ENCODE measurements around the gene ANKHD1.
"Not testable (repeated sequence)": the region's sequence is repeated elsewhere in the genome, so short reads cannot be mapped to it uniquely, and the experiment has no call there.

The ANKHD1 gene

GRCh38 chr5:140420226-140420570 is 18.6 kb downstream of the ANKHD1 start:
- DNase-seq (ENCODE audit: extremely low spot score, insufficient read length, low read depth) (no peak), FAIRE-seq (no peak)

DNA sequence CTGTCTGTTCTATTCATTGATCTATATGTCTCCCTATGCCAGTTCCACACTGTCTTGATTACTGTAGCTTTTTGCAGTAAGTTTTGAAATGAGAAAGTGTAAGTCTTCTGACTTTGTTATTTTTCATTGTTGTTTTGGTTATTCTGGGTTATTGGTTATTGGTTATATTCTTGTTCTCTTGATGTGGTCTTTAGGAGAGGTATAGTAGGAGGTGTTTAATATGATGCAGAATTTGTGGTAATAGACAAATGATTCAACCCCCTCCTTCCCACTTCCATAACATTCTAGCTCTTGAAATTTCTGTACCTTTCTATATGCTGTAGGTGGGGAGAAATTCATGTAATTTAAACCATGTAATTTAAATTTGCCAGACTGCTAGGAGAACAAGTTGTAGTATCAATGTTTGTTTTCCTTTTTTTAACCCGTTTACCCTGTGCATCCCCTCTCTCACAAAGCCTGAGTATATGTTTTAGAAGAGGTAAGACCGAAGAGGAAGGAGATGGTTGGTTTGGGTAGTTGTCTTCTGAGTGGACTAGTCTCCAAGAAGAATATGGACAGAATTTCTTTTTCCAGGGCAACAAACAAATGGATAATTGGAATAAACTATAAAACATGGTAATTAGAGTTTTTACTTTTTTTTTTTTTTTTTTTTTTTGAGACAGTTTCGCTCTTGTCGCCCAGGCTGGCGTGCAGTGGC is 19.2 kb downstream of the ANKHD1 start:
- DNase-seq (ENCODE audit: extremely low spot score, insufficient read length, low read depth) (no peak), FAIRE-seq (no peak)

DNA sequence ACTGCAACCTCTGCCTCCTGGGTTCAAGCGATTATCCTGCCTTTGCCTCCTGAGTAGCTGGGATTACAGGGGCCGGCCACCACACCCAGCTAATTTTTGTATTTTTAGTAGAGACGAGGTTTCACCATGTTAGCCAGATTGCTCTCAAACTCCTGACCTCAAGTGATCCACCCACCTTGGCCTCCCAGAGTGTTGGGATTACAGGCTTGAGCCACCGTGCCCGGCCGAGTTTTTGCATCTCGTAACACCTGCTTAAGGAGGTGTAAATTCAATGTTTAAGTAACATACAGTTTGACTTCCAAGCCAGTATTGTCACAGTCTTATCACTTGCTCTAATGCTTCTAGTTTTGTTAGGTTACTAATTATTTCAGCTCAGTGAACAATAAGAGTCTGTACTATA is 19.7 kb downstream of the ANKHD1 start:
- not testable (repeated sequence) for FAIRE-seq; DNase-seq (ENCODE audit: extremely low spot score, insufficient read length, low read depth)

DNA sequence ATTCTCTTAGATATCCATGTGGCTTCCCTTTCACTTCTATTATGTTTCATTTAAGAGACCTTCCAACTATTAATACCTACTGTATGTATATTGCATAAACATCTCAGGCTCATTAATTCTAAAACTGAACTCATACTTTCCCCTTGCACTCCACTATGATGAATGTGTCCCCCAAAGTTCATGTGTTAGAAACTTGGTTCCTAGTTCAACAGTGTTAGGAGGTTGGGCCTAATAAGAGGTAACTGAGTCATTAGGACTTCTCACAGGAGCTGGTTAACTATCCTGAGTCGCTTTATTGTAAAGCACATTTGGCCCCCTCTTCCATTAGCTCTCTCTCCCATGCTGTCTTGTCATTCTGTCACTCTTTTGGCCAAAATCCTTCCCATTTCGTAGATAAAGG is 22.0 kb downstream of the ANKHD1 start:
- FAIRE-seq (no peak), DNase-seq (ENCODE audit: extremely low spot score, insufficient read length, low read depth) (no peak)

GRCh38 chr5:140424135-140424534 is 22.5 kb downstream of the ANKHD1 start:
- no peak for DNase-seq (ENCODE audit: extremely low spot score, insufficient read length, low read depth)
- FAIRE-seq, result no peak

DNA sequence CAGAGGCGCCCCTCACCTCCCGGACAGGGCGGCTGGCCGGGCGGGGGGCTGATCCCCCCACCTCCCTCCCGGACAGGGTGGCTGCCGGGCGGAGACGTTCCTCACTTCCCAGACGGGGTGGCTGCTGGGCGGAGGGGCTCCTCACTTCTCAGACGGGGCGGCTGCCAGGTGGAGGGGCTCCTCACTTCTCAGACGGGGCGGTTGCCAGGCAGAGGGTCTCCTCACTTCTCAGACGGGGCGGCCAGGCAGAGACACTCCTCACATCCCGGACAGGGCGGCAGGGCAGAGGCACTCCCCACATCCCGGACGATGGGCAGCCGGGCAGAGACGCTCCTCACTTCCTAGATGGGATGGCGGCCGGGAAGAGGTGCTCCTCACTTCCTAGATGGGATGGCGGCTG is 26.1 kb downstream of the ANKHD1 start:
- not testable (repeated sequence) for FAIRE-seq; DNase-seq (ENCODE audit: extremely low spot score, insufficient read length, low read depth)

- FAIRE-seq (no peak), DNase-seq (ENCODE audit: extremely low spot score, insufficient read length, low read depth) (no peak)
Measured at GRCh38 chr5:140429724-140430123, 28.1 kb downstream of the ANKHD1 start.

DNA sequence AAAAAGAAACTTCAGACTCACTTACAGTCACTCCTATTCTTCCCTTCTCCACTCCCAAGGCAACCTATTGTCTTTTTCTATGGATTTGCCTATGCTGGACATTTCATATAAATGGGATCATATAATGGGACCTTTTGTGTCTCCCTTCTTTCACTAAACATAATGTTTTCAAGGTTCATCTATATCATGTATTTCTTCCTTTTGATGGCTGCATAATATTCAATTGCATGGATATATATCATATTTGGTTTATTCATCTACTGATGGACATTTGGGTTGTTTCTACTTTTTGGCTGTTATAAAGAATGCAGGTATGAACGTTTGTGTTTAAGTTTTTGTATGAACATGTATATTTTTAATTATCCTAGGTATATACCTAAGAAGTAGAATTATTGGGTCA is 30.6 kb downstream of the ANKHD1 start:
- no peak for DNase-seq (ENCODE audit: extremely low spot score, insufficient read length, low read depth)
- no peak for FAIRE-seq

DNA sequence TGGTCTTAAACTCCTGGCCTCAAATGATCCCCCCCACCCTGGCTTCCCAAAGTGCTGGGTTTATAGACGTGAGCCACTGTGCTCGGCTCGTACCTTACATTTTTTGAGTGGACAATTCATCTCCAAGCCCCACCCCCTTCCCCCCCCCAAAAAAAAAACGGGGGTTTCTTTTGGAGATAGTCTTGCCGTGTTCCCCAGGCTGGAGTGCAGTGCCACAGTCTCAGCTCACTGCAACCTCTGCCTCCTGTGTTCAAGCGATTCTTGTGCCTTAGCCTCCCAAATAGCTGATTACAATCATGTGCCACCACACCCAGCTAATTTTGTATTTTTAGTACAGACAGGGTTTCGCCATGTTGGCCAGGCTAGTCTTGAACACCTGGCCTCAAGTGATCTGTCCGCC is 31.3 kb downstream of the ANKHD1 start:
- no peak for FAIRE-seq
- DNase-seq (ENCODE audit: extremely low spot score, insufficient read length, low read depth), result no peak

DNA sequence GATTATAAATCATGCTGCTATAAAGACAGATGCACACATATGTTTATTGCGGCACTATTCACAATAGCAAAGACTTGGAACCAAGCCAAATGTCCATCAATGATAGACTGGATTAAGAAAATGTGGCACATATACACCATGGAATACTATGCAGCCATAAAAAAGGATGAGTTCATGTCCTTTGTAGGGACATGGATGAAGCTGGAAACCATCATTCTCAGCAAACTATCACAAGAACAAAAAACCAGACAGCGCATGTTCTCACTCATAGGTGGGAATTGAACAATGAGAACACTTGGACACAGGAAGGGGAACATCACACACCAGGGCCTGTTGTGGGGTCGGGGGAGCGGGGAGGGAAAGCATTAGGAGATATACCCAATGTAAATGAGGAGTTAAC is 55.7 kb downstream of the ANKHD1 start:
- not testable (repeated sequence) for DNase-seq (ENCODE audit: extremely low spot score, insufficient read length, low read depth); FAIRE-seq

GRCh38 chr5:140466981-140467742 is 65.5 kb downstream of the ANKHD1 start:
- FAIRE-seq (no peak), DNase-seq (ENCODE audit: extremely low spot score, insufficient read length, low read depth) (no peak)

DNA sequence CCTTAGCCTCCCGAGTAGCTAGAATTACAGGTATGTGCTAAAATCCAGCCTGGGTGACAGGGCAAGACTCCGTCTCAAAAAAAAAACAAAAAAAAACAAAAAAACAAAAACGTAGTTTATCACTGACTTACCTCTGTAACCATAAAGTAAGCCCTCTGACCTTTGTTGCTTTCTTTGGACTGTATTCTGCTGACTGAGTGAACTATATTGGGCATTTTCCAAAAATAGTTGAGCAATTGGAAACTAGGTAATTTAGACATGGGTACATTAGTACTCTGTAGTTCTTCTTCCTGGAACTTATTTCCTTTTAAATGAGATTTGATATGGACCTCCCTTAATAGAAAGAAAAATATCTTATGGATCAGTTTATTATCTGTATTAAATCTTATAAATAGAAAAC is 66.6 kb downstream of the ANKHD1 start:
- FAIRE-seq (no peak), DNase-seq (ENCODE audit: extremely low spot score, insufficient read length, low read depth) (no peak)

DNA sequence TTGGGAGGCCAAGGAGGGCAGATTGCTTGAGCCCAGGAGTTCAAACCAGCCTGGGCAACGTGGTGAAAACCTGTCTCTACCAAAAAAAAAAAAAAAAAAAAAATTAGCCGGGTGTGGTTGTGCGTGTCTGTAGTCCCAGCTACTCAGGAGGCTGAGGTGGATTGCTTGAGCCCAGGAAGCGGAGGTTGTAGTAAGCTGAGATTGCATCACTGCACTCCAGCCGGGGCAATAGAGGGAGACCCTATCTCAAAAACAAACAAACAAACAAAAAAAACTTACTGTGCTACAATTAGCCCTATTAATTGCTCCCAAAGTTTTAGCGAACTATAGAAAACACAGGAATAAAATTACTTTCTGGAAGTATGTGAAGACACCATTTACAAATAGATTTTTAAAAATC is 67.6 kb downstream of the ANKHD1 start:
- FAIRE-seq (no peak), DNase-seq (ENCODE audit: extremely low spot score, insufficient read length, low read depth) (no peak)

- DNase-seq (ENCODE audit: extremely low spot score, insufficient read length, low read depth) (no peak), FAIRE-seq (no peak)
Measured at GRCh38 chr5:140480310-140481014, 78.8 kb downstream of the ANKHD1 start.

DNA sequence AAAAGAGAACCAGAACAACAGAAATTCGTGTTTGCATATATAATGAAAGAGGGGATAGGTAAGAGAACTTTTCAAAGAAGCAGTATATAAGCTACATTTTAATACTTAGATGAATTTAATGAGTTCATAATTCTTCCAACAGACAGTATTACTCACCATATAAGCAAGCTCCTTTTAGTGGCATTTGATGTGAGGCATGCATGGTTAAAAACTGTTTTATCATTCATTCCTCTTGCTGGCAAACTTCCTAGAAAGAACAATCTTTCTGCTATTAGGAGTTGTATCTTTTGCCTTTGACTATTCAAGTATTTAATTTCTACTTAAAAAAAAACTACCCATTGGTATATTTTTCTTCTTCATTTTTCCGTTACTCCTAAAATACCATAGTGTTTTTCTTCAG is 80.1 kb downstream of the ANKHD1 start:
- DNase-seq (ENCODE audit: extremely low spot score, insufficient read length, low read depth) (no peak), FAIRE-seq (no peak)

DNA sequence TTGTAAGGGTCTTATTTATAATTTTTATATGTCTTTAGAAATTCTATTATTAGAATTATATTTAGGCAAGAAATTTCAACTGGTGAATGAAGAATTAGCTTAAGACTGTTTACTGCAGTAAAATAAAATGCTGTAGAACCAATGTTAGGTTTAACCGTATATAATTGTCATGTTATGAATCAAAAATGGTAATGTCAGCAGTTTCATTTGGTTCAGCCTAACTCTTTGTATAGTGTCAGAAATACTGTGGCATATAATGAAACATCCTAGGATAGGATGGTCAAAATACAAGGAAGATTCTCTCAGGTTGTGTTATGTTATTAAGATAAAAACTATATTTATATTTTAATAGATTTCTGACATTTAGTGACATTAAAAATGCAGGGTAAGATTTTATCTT is 81.4 kb downstream of the ANKHD1 start:
- DNase-seq (ENCODE audit: extremely low spot score, insufficient read length, low read depth) (no peak), FAIRE-seq (no peak)

DNA sequence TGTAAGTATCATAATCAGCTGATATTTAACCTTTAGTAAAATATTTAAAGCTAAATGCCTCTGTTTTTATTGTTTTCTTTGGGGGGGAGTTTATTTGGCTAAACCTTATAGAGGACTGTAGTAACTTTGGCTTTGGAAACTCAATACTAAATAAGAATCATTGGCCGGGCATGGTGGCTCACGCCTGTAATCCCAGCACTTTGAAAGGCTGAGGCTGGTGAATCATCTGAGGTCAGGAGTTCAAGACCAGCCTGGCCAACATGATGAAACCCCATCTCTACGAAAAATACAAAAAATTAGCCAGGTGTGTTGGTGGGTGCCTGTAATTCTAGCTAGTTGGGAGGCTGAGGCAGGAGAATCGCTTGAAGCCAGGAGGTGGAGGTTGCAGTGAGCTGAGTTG is 86.5 kb downstream of the ANKHD1 start:
- FAIRE-seq; DNase-seq (ENCODE audit: extremely low spot score, insufficient read length, low read depth): not testable (repeated sequence)

DNA sequence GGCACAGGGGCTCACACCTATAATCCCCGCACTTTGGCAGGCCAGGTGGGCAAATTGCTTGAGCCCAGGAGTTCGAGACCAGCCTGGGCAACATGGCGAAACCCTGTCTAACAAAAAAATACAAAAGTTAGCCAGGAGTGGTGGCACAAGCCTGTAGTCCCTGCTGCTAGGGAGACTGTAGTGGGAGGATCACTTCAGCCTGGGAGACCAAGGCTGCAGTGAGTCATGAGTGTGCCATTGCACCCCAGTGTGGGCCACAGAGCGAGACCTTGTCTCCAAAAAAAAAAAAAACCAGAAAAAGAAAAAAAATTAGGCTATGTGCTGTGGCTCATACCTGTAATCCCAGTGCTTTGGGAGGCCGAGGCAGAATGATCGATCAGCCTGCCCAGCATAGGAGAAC is 87.3 kb downstream of the ANKHD1 start:
- DNase-seq (ENCODE audit: extremely low spot score, insufficient read length, low read depth), result no peak
- FAIRE-seq, result no peak

- FAIRE-seq, result peak; percentile 62
- DNase-seq (ENCODE audit: extremely low spot score, insufficient read length, low read depth), result no peak
Measured at GRCh38 chr5:140497897-140498296, 96.3 kb downstream of the ANKHD1 start.

- DNase-seq (ENCODE audit: extremely low spot score, insufficient read length, low read depth) (no peak), FAIRE-seq (no peak)
Measured at GRCh38 chr5:140498591-140498990, 97.0 kb downstream of the ANKHD1 start.

- FAIRE-seq (peak; percentile 18), DNase-seq (ENCODE audit: extremely low spot score, insufficient read length, low read depth) (no peak)
Measured at GRCh38 chr5:140502834-140503233, 101.2 kb downstream of the ANKHD1 start.
